HepG2 (cell line): ENCODE measurements around the gene EPS8. TPM values are rescaled to one million over a fixed set of nuclear protein-coding genes. Genes with fewer than 3 reads are reported as not detected.

Experiments
- ARID5B ChIP-seq: IDR thresholded peaks from 2 replicates; pipeline ENCODE4 v1.4.0; 2020; ENCODE audit warnings: mild to moderate bottlenecking, missing genetic modification reagents
- CTCF ChIP-seq: sonication (generic); formaldehyde crosslinking; IDR thresholded peaks from 2 replicates; pipeline ENCODE4 v1.5.0; 2020; ENCODE audit warnings: mild to moderate bottlenecking, missing genetic modification reagents, moderate library complexity
- FOXA3 ChIP-seq: IDR thresholded peaks from 2 replicates; pipeline ENCODE4 v1.6.1; 2016; ENCODE audit warnings: missing genetic modification reagents, missing compliant biosample characterization
- FOXK1 ChIP-seq: sonication (generic); formaldehyde crosslinking; IDR thresholded peaks from 2 replicates; pipeline ENCODE4 v1.4.0; 2020; ENCODE audit warnings: low read depth, missing genetic modification reagents, borderline replicate concordance
- FOXP1 ChIP-seq, 2 experiments: fragments of 450-650 bp in 1 of 2; IDR thresholded peaks; 2 replicates each; pipeline ENCODE4 v1.6.1; 2017 to 2018; ENCODE audit warnings: antibody characterized with exemption in 1 of 2
- FOXP4 ChIP-seq: sonication (generic); formaldehyde crosslinking; IDR thresholded peaks from 2 replicates; pipeline ENCODE4 v1.4.0; 2020; ENCODE audit warnings: missing genetic modification reagents
- GATAD2A ChIP-seq: IDR thresholded peaks from 2 replicates; pipeline ENCODE4 v1.6.1; 2016
- HOMEZ ChIP-seq: IDR thresholded peaks from 2 replicates; pipeline ENCODE4 v1.6.1; 2016; ENCODE audit warnings: low read depth
- MAF1 ChIP-seq: sonication (generic); formaldehyde crosslinking; IDR thresholded peaks from 2 replicates; pipeline ENCODE4 v1.5.0; 2020; ENCODE audit warnings: missing genetic modification reagents, borderline replicate concordance
- MAX ChIP-seq: IDR thresholded peaks from 2 replicates; pipeline ENCODE4 v1.6.1; 2012; ENCODE audit warnings: inconsistent platforms
- NFYC ChIP-seq: IDR thresholded peaks from 2 replicates; pipeline ENCODE4 v1.6.1; 2016; ENCODE audit warnings: missing genetic modification reagents, missing compliant biosample characterization
- RAD21 ChIP-seq: fragments of 450-650 bp; formaldehyde crosslinking; IDR thresholded peaks from 2 replicates; pipeline ENCODE4 v1.5.0; 2020; ENCODE audit warnings: mild to moderate bottlenecking
- RCOR2 ChIP-seq: IDR thresholded peaks from 2 replicates; pipeline ENCODE4 v1.6.1; 2016; ENCODE audit warnings: missing biosample characterization, missing genetic modification reagents
- SMC3 ChIP-seq: IDR thresholded peaks from 2 replicates; pipeline ENCODE4 v1.6.1; 2011; ENCODE audit warnings: low read length, improper control_type of control experiment
- SOX5 ChIP-seq: IDR thresholded peaks from 2 replicates; pipeline ENCODE4 v1.6.1; 2016; ENCODE audit warnings: borderline replicate concordance
- STAG1 ChIP-seq: sonication (generic); formaldehyde crosslinking; IDR thresholded peaks from 2 replicates; pipeline ENCODE4 v1.4.0; 2020; ENCODE audit warnings: missing genetic modification reagents
- TEAD3 ChIP-seq: optimal IDR thresholded peaks from 2 replicates; pipeline ENCODE3; 2016; ENCODE audit warnings: borderline replicate concordance
- ZBTB38 ChIP-seq: sonication (generic); formaldehyde crosslinking; IDR thresholded peaks from 2 replicates; pipeline ENCODE4 v1.5.1; 2020; ENCODE audit warnings: mild to moderate bottlenecking, missing genetic modification reagents
- ZNF382 ChIP-seq: sonication (generic); formaldehyde crosslinking; IDR thresholded peaks from 2 replicates; pipeline ENCODE4 v1.5.0; 2020; ENCODE audit warnings: missing genetic modification reagents, mild to moderate bottlenecking, borderline replicate concordance
- polyA plus RNA-seq, 8 experiments: library from polyadenylated mRNA; depleted of rRNA in 3 of 8; stranded (reverse) in 7 of 8; unstranded in 1 of 8; fragments of >200 nt; fragmentation: Illumina TruSeq in 4 of 8; extraction: Trizol in 4 of 8; gene quantifications; 2 replicates each; pipeline versions ENCODE4 v1.2.1 to v1.2.3, GENCODE V29; 2011 to 2016; ENCODE audit warnings: low read depth in 4 of 8, missing spikeins in 1 of 8, mixed read lengths in 1 of 8; ENCODE audit not compliant: insufficient read depth in 1 of 8
- total RNA-seq, 5 experiments: library from RNA; depleted of rRNA; stranded (reverse); fragments of >200 nt; fragmentation: Illumina TruSeq; extraction: Trizol; gene quantifications; 2 replicates each; pipeline ENCODE4 v1.2.3, GENCODE V29; 2016; ENCODE audit warnings: low read depth in 1 of 5

Gene EPS8
- total and polyA plus RNA-seq, 2 of the 13 experiments (the other 11 are each of a cell fraction or from before 2014, with no cell fraction given) = 37.1 to 43.4 TPM

- TF ChIP-seq MAF1 (CRISPR knock-in tag) (no peak), TEAD3 (CRISPR knock-in tag) (peak; percentile 50), RAD21 (CRISPR knock-in tag) (peak; percentile 32; the same call in 1 of the 2 replicates), RCOR2 (CRISPR knock-in tag) (0 out of 2 replicates have a peak, but pooled peaks have one; percentile 18), ARID5B (CRISPR knock-in tag) (peak; percentile 57), CTCF (peak; percentile 67), SOX5 (CRISPR knock-in tag) (peak; percentile 92), ZNF382 (CRISPR knock-in tag) (no peak), FOXP1 (IDR thresholded peaks at IDR 0.05) (no peak), FOXP1 (CRISPR knock-in tag; IDR thresholded peaks at IDR 0.05) (peak; percentile 44; the same call in 1 of the 2 replicates), FOXP4 (0 out of 2 replicates have a peak, but pooled peaks have one; percentile 27), FOXK1 (CRISPR knock-in tag) (0 out of 2 replicates have a peak, but pooled peaks have one; percentile 17), ZBTB38 (no peak), HOMEZ (CRISPR knock-in tag) (peak; percentile 72; the same call in 1 of the 2 replicates), NFYC (no peak), FOXA3 (peak; percentile 86), SMC3 (peak; percentile 65; the same call in 1 of the 2 replicates), GATAD2A (CRISPR knock-in tag) (peak; percentile 43; the same call in 1 of the 2 replicates), MAX (no peak), STAG1 (peak; percentile 74)
These were observed 196.3 kb downstream of the EPS8 start (continued) for GRCh38 chr12:15592934-15593333.
